Uterus (tissue), 4 donors: ENCODE results near the gene TCHH. TPM values are rescaled to one million over a fixed set of nuclear protein-coding genes. Genes with fewer than 3 reads are reported as not detected.
"Not testable (repeated sequence)": the region's sequence is repeated elsewhere in the genome, so short reads cannot be mapped to it uniquely, and the experiment has no call there.

Experiments used
- DNase-seq, 2 donors: peaks; one replicate each; pipeline ENCODE4 v3.0.0-alpha.2; 2019 to 2020
- H3K27ac ChIP-seq, 2 donors: fragments of 200-600 bp; sonication (generic); 1 replicate in 1 of 2; 2 replicates in 1 of 2; pipeline ENCODE4 v1.5.1; 2016 to 2018
- H3K27me3 ChIP-seq, 2 donors: fragments of 200-600 bp; sonication (generic); one replicate each; pipeline ENCODE4 v1.5.1; 2018 to 2019; ENCODE audit warnings: control low read depth in 1 of 2
- H3K36me3 ChIP-seq, 2 donors: fragments of 200-600 bp; sonication (generic); one replicate each; pipeline ENCODE4 v1.5.1; 2019; ENCODE audit warnings: control low read depth in 1 of 2
- H3K4me1 ChIP-seq, 2 donors: fragments of 200-600 bp; sonication (generic); one replicate each; pipeline ENCODE4 v1.5.1; 2018 to 2019; ENCODE audit warnings: control low read depth in 1 of 2
- H3K4me3 ChIP-seq, 2 donors: fragments of 200-600 bp; sonication (generic); 1 replicate in 1 of 2; 2 replicates in 1 of 2; pipeline ENCODE4 v1.5.1; 2018 to 2019; ENCODE audit warnings: mild to moderate bottlenecking in 1 of 2
- H3K9me3 ChIP-seq, 2 donors: fragments of 200-600 bp; sonication (generic); one replicate each; pipeline ENCODE4 v1.5.1; 2019; ENCODE audit warnings: control low read depth in 1 of 2
- POLR2A ChIP-seq, 2 donors: fragments of 450-650 bp; IDR thresholded peaks; one replicate each; pipeline ENCODE4 v1.6.1; 2016; ENCODE audit warnings: antibody characterized with exemption in 2 of 2, mild to moderate bottlenecking in 1 of 2, moderate library complexity in 1 of 2
- intact Hi-C: fragments of 100-400 bp; cut with DNase I; formaldehyde crosslinking; loops from one replicate; pipeline ENCODE4 v1.15.1; 2023; ENCODE audit warnings: low total_unique reads
- total RNA-seq, 4 donors: library from RNA; depleted of rRNA in 3 of 4; stranded (reverse); fragments of >200 nt in 3 of 4; gene quantifications; one replicate each; pipeline versions ENCODE4 v1.1.0 to v1.2.4, GENCODE V29; 2014 to 2023
- TF ChIP-seq, protein P1 (sequence below), 4 experiments: fragments of 200-600 bp in 2 of 4; fragments of 450-650 bp in 2 of 4; sonication (generic) in 2 of 4; IDR thresholded peaks; one replicate each; pipeline ENCODE4 v1.5.1; 2016 to 2019; ENCODE audit warnings: antibody characterized with exemption in 4 of 4, mild to moderate bottlenecking in 2 of 4, moderate library complexity in 1 of 4
- donor health status: DM: yes; HTN: yes; CAD: no.

The TCHH gene
- total RNA-seq, 4 donors from 2014 or later: not detected

DNA sequence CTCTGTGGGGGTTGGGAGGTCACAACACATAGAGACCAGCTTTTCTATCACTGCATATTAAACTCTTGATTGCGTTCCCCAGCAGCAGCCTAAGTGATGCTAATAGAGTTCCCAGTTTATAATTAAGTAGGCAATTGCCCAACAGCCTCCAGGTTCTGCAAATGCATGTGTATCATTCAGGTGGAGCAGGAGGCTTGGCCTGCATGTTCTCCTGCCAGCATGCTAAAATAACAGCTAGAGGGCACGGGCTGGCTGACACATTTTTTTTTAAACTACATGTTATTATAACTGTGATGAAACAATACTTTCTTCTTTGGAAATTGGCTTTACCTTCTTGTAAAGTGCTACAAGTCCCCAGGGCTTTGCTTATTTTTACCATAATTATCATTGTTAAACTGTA, 10.4 kb downstream of the TCHH start:
- no peak for DNase-seq
- TF ChIP-seq, protein P1, sequence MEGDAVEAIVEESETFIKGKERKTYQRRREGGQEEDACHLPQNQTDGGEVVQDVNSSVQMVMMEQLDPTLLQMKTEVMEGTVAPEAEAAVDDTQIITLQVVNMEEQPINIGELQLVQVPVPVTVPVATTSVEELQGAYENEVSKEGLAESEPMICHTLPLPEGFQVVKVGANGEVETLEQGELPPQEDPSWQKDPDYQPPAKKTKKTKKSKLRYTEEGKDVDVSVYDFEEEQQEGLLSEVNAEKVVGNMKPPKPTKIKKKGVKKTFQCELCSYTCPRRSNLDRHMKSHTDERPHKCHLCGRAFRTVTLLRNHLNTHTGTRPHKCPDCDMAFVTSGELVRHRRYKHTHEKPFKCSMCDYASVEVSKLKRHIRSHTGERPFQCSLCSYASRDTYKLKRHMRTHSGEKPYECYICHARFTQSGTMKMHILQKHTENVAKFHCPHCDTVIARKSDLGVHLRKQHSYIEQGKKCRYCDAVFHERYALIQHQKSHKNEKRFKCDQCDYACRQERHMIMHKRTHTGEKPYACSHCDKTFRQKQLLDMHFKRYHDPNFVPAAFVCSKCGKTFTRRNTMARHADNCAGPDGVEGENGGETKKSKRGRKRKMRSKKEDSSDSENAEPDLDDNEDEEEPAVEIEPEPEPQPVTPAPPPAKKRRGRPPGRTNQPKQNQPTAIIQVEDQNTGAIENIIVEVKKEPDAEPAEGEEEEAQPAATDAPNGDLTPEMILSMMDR (IDR thresholded peaks at IDR 0.05): no peak
- no peak for TF ChIP-seq POLR2A (IDR thresholded peaks at IDR 0.05)
- Histone ChIP-seq H3K4me3 (no peak overlapping the region), H3K9me3 (peaks cover 0 to 4% of the 10 kb centered on the region in 2 donors), H3K4me1 (peaks cover 0 to 10% of the 10 kb centered on the region in 2 donors), H3K27me3 (peaks cover 0 to 48% of the 10 kb centered on the region in 2 donors), H3K36me3 (no peaks in the 10 kb centered on the region), H3K27ac (no peak overlapping the region)
- intact Hi-C loops: no loop called here

DNA sequence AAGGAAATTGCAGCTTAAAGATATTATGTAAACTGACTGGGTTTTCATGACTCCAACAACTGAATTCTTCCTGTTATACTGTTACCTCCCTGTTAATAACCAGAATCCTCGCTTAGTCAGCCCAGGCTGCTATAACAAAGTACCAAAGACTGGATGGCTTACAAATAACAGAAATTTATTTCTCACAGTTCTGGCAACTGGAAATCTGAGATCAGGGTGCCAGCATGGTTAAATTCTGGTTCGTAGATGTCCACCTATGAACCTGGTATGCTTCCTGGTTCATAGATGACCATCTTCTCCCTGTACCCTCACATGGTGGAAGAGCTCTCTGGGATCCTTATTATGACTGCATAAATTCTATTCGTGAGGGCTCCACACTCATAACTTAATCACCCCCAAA, 18.3 kb downstream of the TCHH start:
- no peak overlapping the region for H3K27ac ChIP-seq
- intact Hi-C loops: no loop called here
- DNase-seq: no peak
- TF ChIP-seq, protein P1 (IDR thresholded peaks at IDR 0.05): no peak
- H3K4me1 ChIP-seq: no peaks in the 10 kb centered on the region
- H3K36me3 ChIP-seq: no peaks in the 10 kb centered on the region
- peaks cover 0 to 7% of the 10 kb centered on the region in 2 donors for H3K9me3 ChIP-seq
- no peak overlapping the region for H3K4me3 ChIP-seq
- H3K27me3 ChIP-seq: no peaks in the 10 kb centered on the region

DNA sequence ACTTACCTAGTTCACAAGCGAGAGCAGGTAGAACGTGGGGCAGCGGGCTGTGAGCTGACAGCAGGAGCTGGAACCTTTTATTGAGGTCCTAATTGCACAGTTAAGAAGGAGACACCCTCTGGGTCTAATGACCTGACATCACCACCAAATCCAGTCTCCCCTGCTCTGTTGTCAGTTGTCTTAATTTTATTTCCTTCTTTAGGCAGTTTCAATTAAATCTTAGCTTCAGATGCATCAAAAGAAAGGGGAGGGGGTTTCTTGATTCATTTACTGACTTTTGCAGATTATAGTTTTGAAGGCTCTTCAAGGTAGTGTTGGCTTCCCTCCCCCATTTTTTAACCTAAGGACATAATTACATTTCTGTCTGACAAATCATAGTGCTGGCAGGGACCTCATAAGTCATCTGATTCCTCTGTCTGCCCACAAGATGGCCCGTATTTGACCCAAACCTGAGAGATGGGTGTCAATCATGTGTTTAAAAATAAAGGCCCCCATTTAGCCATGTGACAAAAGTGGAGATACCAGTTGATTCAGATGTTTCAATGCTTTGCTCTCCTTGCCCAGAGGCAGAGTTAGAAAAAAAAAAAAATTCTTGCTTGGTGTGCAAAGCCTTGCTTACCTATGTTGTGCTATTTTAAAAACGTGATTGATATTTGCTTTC, 26.1 kb downstream of the TCHH start, which contains the start of gene TCHHL1:
Gene TCHHL1 (minus strand): TSS at position 51 of the 661 bp plus-strand sequence. CDS start 921 bp downstream, outside the sequence.
- no peak for DNase-seq
- Histone ChIP-seq H3K27ac (no peak within 1 kb of the TSS), H3K4me3 (no peak within 1 kb of the TSS), H3K4me1 (no peaks in the 10 kb centered on the region), H3K27me3 (no peaks in the 10 kb centered on the region), H3K9me3 (peaks cover 0 to 7% of the 10 kb centered on the region in 2 donors), H3K36me3 (no peaks in the 10 kb centered on the region)
- TF ChIP-seq POLR2A (IDR thresholded peaks at IDR 0.05): no peak
- TF ChIP-seq, protein P1 (IDR thresholded peaks at IDR 0.05): no peak
- intact Hi-C loops: no loop called here

DNA sequence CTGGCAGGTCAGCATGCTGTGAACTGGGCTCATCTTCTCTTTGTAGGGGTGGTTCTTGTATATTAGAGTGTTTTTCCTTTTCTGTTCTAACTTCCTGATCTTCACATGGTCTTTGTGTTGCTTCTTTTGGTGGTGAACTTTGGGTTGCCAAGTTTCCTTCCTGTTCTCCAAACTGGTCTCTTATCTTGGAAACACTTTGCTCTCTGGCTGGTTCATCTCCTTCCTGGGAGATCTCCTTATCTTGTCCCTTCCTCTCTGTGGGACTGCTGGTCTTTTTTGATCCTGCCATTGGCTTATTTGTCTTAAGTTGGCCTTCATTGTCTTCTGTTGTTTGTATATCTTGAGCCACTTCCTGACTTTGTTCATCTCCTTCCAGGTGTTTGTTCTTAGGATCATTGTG, 28.5 kb downstream of the TCHH start:
- intact Hi-C loops: no loop called here
- Histone ChIP-seq H3K4me3 (no peak overlapping the region), H3K9me3 (no peaks in the 10 kb centered on the region), H3K27ac (no peak overlapping the region), H3K4me1 (no peaks in the 10 kb centered on the region), H3K36me3 (no peaks in the 10 kb centered on the region), H3K27me3 (no peaks in the 10 kb centered on the region)
- TF ChIP-seq, protein P1 (IDR thresholded peaks at IDR 0.05): no peak
- TF ChIP-seq POLR2A (IDR thresholded peaks at IDR 0.05): no peak
- DNase-seq: no peak

DNA sequence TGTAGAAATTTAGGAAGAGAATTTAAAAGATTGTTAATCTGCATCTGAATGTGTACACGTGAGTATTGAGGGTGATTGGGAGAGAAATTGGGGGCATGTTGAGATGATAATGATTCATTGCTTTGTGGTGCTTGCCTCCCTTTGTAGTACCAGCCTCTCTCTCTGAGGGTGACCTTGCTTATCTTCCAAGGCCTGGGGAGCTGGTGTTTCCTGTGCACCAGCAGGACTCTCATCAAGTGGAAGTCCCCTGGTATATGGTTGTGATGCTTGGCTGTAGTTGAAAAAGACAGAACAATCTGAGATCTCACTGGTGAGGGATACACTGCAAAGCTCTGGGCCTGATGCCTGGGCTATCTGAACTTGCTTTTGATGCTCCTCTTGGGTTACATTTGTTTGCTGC, 30.4 kb downstream of the TCHH start:
- TF ChIP-seq, protein P1 (IDR thresholded peaks at IDR 0.05): no peak
- no peak for TF ChIP-seq POLR2A (IDR thresholded peaks at IDR 0.05)
- intact Hi-C loops: no loop called here

DNA sequence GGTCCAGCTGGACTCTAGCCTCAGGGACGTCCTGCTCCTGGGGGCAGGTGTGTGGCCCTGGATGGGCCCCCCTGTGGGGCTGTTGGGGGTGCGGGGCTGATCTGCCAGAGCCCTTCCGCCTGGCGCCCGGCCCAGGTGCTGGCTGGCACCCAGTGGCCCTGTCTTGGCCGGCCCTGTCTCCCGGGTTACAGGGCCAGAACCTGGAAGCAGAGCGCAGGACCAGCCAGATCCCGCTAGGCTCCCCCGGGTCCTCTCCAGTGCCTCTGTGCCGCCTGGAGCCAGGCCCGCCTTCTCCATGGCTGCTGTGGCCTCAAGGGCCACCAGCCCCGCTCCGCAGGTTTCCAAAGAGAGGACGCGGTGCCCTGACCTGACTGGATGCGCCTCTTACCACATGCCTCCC, 34.2 kb downstream of the TCHH start:
- H3K36me3 ChIP-seq, DNase-seq, H3K27ac ChIP-seq, H3K4me1 ChIP-seq, H3K27me3 ChIP-seq, H3K9me3 ChIP-seq, intact Hi-C loops, H3K4me3 ChIP-seq: not testable (repeated sequence)

More for the DNA sequence above, 30.4 kb downstream of the TCHH start:
- H3K4me3 ChIP-seq: no peak overlapping the region
- no peaks in the 10 kb centered on the region for H3K36me3 ChIP-seq
- H3K9me3 ChIP-seq: no peaks in the 10 kb centered on the region
- H3K4me1 ChIP-seq: no peaks in the 10 kb centered on the region
- no peak for DNase-seq
- no peak overlapping the region for H3K27ac ChIP-seq
- no peaks in the 10 kb centered on the region for H3K27me3 ChIP-seq

DNA sequence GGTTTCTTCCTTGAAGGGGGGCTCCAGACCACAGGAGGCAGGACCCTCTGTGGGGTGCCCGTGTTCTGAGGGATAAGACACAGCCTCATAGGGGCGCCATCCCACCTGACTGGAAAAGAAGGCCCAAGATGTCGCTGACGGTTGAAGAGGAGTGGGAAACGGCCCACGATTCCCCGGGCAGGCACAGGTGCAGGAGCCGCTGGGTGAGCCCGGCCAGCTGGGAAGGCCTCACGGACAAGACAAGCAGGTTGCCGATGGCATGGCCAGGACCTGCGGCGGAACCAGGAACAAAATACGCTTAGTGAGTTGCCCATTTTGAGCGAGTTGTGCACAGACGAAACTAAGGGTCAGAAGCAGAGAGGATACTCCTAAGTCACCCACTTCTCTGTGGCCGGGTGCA, 34.8 kb downstream of the TCHH start:
- H3K4me3 ChIP-seq, H3K4me1 ChIP-seq, H3K36me3 ChIP-seq, H3K27ac ChIP-seq, DNase-seq, H3K27me3 ChIP-seq, H3K9me3 ChIP-seq, intact Hi-C loops: not testable (repeated sequence)
